KOPT-K1 (cell line): ENCODE data around the gene TBL1XR1.

ENCODE experiments used
- H3K27ac ChIP-seq: fragments of 200-600 bp; sonication (generic); 2 replicates; pipeline ENCODE4 v1.5.1; 2016; ENCODE audit warnings: antibody characterized with exemption, mild to moderate bottlenecking, low read depth, low read length; ENCODE audit not compliant: poor library complexity, severe bottlenecking
- H3K36me3 ChIP-seq: fragments of 200-600 bp; sonication (generic); 2 replicates; pipeline ENCODE4 v1.5.1; 2017; ENCODE audit warnings: antibody characterized with exemption, mild to moderate bottlenecking, low read length, moderate library complexity; ENCODE audit not compliant: insufficient read depth
- H3K9me3 ChIP-seq: fragments of 200-600 bp; sonication (generic); 2 replicates; pipeline ENCODE4 v1.5.1; 2017; ENCODE audit warnings: antibody characterized with exemption, low read length, mild to moderate bottlenecking; ENCODE audit not compliant: insufficient read depth, poor library complexity, severe bottlenecking

TBL1XR1 gene

DNA sequence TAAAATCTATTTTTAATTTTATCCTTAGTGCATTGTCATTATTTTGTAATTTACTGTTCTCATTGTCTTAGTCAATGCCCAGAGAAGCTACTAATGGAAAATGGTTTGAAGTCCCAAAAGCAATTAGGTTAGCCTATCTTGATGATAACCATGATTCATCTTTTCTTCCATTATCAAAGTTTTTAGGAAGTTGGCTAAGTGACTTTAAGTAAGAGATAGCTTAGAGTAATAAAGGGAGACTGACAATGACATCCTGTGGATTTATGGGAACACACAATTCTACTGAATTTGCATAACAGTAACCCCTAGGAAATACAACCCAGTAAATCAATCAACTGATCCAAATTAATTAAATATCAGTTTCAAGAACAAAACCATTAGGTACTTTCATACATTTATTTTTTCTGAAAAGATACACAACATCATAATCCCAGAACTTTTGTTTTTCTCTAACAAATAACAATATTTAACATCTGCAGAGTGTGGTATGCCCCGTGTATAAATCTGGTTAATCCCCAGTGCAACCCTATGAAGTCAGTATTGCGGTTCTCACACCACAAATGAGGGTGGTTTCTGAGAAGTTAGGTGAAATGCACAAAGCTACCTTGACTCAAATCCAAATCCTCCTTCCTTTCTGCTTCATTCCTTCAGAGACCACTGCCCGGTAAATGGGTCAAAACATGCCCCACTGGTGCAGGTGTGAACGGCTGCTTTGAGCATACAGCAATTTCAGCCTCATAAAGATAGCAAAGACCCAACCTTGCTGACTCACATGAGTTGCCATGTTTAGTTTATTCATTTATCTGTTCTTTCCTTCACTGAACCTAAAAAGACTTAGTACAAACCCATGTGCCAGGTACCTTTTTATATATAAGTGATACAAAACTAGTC lies 202.1 kb downstream of the TBL1XR1 start:
- Histone ChIP-seq H3K27ac (no peak overlapping the region), H3K9me3 (no peaks in the 10 kb centered on the region), H3K36me3 (no peaks in the 10 kb centered on the region)

DNA sequence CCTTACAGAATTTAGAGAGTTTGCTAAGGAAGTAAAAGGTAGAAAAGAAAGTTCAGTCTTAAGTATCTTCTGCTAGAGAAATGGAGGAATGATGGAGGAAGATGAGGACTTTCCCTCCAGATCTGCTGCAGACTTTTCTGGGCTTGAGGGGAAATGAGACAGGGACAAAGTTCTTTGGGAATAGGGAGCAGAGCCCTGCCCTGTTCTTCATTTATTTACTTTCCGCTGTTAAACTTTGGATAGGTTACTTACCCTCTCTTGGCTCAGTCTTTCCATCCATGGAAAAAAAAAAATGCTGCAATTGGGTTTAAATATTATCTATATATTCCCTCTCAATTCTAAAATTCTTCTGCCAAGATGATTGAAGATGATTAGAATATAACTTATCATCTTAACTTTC lies 202.9 kb downstream of the TBL1XR1 start:
- Histone ChIP-seq H3K27ac (no peak overlapping the region), H3K36me3 (no peaks in the 10 kb centered on the region), H3K9me3 (no peaks in the 10 kb centered on the region)

DNA sequence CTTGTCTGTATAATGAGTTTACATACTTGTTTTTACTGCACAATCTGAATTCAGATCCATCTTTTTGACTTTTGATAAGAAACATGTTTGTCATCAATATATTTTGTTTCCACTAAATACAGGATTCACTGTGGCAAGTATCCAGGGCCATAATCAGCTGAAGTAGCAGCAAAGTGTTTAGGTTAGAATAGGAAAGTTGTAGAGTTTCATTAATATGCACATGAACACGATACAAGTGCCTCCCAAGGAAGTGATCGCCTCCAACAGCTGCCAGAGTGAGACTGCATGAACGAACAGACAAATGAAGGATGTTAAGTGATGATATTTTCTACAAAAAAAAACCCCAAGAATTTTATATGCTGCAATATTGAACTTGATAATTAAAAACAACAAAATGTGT lies 204.3 kb downstream of the TBL1XR1 start:
- no peaks in the 10 kb centered on the region for H3K36me3 ChIP-seq
- no peak overlapping the region for H3K27ac ChIP-seq
- H3K9me3 ChIP-seq, result no peaks in the 10 kb centered on the region

DNA sequence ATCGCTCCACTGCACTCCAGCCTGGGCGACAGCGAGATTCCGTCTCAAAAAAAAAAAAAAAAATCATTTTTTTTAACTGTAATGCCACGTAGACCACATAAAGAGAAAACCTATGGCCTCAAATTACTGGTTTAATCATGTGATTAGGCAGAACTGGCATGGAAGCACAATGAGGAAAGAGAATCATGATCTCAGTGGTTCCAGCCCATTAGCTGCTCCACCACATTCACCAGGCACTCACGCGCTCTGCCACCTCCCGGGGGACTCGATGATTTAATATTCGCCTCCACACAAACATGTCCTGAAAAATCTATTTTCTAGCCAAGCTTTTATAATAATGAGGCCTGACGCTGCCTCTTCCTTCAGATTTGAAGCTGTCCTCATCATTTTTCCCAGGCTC lies 204.7 kb downstream of the TBL1XR1 start:
- H3K36me3 ChIP-seq, result no peaks in the 10 kb centered on the region
- H3K9me3 ChIP-seq, result no peaks in the 10 kb centered on the region
- no peak overlapping the region for H3K27ac ChIP-seq

DNA sequence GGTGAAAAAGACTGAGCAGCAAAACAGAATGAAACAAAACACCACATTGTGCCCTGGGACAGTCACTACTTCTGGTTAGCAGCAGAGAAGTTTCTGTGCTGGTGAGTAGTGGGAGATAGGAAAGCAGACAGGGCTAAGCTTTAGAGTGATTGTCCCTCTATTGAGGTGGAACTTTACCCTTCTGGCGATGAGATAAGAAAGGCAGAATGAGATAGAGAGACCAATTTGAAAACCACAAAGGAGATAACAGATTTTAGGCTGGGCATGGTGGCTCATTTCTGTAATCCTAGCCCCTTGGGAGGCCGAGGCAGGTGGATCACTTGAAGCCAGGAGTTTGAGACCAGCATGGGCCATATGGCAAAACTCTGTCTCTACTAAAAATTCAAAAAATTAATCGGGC lies 208.5 kb downstream of the TBL1XR1 start:
- no peaks in the 10 kb centered on the region for H3K9me3 ChIP-seq
- H3K27ac ChIP-seq, result no peak overlapping the region
- no peaks in the 10 kb centered on the region for H3K36me3 ChIP-seq

DNA sequence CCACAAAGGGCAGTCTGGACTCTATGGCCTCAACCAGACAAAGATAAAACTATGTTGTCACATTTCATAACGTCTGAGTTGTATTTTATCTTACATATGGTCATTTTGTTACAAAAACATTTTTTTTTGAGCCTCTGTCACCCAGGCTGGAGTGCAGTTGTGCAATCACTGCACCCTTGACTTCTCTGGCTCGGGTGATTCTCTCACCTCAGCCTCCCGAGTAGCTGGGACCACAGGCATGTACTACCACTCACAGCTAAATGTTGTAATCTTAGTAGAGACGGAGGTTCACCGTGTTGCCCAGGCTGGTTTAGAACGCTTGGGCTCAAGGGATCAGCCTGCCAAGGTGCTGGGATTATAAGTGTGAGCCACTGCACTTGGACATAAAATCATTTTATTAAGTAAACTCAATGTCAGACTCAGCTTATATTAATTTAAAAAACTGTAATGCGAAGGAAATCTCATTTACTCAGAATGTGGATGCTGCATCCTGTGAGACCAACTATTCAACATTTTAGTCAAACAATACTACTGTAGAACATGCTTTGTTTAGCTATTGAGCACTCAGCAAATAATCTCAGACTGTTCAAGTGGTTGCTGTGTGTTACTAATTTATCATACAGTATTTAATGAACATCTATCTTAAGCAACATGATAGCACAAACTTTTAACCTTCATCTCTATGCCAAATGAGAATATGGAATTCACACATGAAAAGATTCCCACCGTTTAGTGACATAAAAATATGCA lies 209.2 kb downstream of the TBL1XR1 start:
- Histone ChIP-seq H3K27ac (no peak overlapping the region), H3K36me3 (no peaks in the 10 kb centered on the region), H3K9me3 (no peaks in the 10 kb centered on the region)

DNA sequence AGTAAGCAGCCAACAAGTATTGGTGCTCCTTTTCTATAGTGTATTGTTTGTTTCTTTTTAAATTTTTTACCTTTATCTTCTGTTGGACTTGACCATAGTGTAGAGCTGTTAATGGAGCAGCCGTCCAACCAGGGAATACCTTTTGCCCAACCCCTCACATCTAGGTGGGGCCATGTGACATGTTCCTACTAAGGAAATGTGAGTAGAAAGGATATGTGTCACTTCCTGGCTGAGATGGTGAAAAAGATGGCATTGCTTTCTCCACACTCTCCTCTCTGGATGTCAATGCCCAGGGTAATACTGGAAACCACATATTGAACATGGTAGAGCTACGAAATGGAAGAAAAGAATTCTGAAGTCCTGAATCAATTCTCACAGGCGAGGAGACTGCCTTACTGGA lies 218.8 kb downstream of the TBL1XR1 start:
- H3K36me3 ChIP-seq, result no peaks in the 10 kb centered on the region
- peaks cover 5% of the 10 kb centered on the region for H3K9me3 ChIP-seq
- no peak overlapping the region for H3K27ac ChIP-seq

DNA sequence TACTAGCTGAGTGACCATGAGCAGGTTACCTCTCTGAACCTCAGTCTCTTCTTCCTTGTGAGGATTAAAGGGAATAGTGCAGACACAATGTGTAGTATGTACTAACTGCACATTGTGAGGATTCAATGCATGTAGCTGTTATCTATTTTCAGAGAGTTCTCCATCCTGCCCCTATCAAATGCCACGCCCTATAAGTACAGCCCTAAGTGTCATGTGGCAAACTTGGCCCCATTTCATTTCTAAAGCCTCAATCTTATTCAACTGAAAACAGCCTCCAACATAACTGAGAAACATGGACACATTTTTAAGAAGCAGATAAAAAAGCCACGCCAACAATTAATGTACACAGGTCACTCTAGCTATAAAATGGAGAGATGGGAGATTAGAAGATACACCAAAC lies 220.0 kb downstream of the TBL1XR1 start:
- peaks cover 5% of the 10 kb centered on the region for H3K9me3 ChIP-seq
- no peak overlapping the region for H3K27ac ChIP-seq
- no peaks in the 10 kb centered on the region for H3K36me3 ChIP-seq

DNA sequence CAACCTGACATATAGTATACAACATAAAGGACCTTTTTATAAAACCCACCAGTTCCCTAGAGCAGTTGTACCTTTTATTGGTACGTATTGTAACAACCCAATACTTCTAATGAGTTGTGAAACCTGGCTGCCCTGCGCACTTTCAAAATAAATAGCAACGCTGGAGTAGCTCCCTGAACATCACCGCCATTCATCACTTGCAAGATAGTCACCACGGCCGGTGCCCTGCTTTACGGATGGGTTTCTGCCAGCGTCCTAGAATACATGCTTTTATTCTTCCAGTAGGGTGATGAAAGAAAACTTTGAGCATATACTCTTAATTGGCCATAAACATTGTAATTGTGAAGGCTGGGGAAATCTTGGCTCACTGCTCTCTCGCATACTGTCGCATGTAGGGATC lies 220.7 kb downstream of the TBL1XR1 start:
- no peaks in the 10 kb centered on the region for H3K9me3 ChIP-seq
- no peak overlapping the region for H3K27ac ChIP-seq
- no peaks in the 10 kb centered on the region for H3K36me3 ChIP-seq

DNA sequence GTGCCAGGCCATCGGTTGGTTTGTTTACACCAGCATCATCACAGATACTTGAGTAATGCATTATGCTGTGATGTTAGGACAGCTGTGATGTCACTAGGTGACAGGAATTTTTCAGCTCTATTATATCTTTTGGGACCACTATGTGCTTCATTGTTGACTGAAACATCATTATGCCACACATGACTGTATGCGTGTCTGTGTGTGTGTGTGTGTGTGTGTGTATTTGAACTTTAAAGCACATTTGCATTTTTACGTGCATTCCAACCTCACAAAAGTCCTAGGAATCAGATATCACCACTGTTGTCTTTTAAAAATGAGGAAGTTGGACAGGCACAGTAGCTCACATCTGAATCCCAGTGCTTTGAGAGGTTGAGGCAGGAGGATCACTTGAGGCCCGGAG lies 223.0 kb downstream of the TBL1XR1 start:
- no peaks in the 10 kb centered on the region for H3K36me3 ChIP-seq
- H3K27ac ChIP-seq, result no peak overlapping the region
- H3K9me3 ChIP-seq, result no peaks in the 10 kb centered on the region

DNA sequence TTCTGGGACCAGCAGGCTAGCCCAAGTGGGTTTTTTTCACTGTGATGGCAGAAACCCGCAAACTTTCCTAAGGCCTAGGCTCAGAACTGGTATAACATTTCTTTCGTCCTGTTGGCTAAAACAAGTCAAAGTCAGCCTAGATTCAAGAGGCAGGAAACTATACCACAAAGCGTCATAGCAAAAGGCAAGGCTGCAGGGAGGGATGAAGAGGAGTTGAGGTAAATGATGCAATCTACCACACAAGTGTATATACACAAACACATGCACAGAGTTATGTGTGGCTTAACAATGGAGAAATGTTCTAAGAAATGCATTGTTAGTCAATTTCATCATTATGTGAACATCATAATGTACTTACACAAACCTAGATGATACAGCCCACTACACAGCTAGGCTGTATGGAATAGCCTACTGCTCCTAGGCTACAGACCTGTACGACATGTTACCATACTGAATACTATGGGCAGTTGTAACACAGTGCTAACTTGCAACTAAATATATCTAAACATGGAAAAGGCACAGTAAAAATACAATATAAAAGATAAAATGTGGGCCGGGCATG lies 225.6 kb downstream of the TBL1XR1 start:
- Histone ChIP-seq H3K36me3 (no peaks in the 10 kb centered on the region), H3K27ac (no peak overlapping the region), H3K9me3 (no peaks in the 10 kb centered on the region)

DNA sequence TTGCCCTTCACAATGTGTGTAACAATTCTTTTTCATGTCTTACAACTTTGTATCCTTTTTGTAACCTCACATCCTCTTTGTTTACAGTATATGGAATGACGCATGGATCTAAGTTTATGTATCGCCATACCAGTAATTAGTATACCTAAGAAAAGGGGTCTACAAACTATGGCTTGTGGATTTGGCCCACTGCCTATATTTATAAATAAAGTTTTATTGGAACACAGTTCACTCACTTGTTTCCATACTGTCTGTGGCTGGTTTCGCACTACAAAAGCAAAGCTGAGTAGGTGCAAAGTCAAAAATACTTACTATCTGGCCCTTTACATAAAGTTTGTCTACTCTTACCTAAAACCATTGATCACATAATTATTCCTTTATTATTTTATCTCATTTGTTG lies 226.5 kb downstream of the TBL1XR1 start:
- Histone ChIP-seq H3K9me3 (no peaks in the 10 kb centered on the region), H3K36me3 (no peaks in the 10 kb centered on the region), H3K27ac (no peak overlapping the region)

DNA sequence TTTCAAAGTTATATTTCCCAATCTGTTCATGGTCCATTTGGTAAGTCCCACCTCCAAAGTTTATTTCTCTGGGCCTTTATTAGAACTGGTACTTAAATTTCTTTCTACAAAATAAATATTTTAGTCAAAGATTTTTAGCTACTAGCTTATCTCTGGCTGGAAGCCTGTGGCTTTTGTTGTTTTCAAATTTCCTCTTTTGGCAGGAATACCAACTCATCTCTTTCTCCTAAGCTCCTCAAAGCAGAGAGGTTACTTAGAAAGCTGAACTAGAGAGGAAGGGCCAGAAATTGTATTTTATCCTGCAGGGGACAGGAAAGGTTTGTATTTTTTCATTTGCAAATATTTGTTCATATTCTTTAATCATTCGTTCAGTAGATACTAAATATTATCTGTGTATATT lies 227.8 kb downstream of the TBL1XR1 start:
- Histone ChIP-seq H3K36me3 (no peaks in the 10 kb centered on the region), H3K27ac (no peak overlapping the region), H3K9me3 (no peaks in the 10 kb centered on the region)
